GM12872 (cell line): ENCODE results near the gene ANKRD65.

Experiments
- CTCF ChIP-seq: IDR thresholded peaks from 3 replicates; pipeline ENCODE4 v1.5.1; 2011; ENCODE audit warnings: low read depth, mild to moderate bottlenecking, low read length, moderate library complexity; ENCODE audit not compliant: insufficient read depth

The ANKRD65 gene

GRCh38 chr1:1421147-1421906 is at the start of gene ANKRD65:
TSS of gene ANKRD65 (minus strand) at chr1:1421276. CDS start at chr1:1421005, 271 bp downstream.
- TF ChIP-seq CTCF: no peak

GRCh38 chr1:1463312-1463711 is 42.2 kb upstream of the ANKRD65 start:
- TF ChIP-seq CTCF: no peak

GRCh38 chr1:1462318-1462966 is 41.4 kb upstream of the ANKRD65 start:
- TF ChIP-seq CTCF: no peak

GRCh38 chr1:1461721-1462317 is 40.7 kb upstream of the ANKRD65 start:
- no peak for TF ChIP-seq CTCF

GRCh38 chr1:1460540-1461130 is 39.6 kb upstream of the ANKRD65 start:
- TF ChIP-seq CTCF: no peak

GRCh38 chr1:1455366-1455884 is 34.3 kb upstream of the ANKRD65 start:
- no peak for TF ChIP-seq CTCF

GRCh38 chr1:1452882-1453281 is 31.8 kb upstream of the ANKRD65 start:
- TF ChIP-seq CTCF: no peak
